Karpas-422 (cell line): Measurements from ENCODE around the gene KIRREL3. TPM values are rescaled to one million over a fixed set of nuclear protein-coding genes. Genes with fewer than 3 reads are reported as not detected.

Experiments used
- DNase-seq: peaks from one replicate; pipeline ENCODE4 v3.0.0-alpha.2; 2015
- H2AFZ ChIP-seq: fragments of 200-600 bp; sonication (generic); 2 replicates; pipeline ENCODE4 v1.6.1; 2014; ENCODE audit warnings: antibody characterized with exemption, low read length, mixed read lengths
- H3K27ac ChIP-seq: fragments of 200-600 bp; sonication (generic); 2 replicates; pipeline ENCODE4 v1.5.1; 2014; ENCODE audit warnings: mild to moderate bottlenecking, low read length, moderate library complexity
- H3K27me3 ChIP-seq: fragments of 200-600 bp; sonication (generic); 2 replicates; pipeline ENCODE4 v1.6.1; 2014; ENCODE audit warnings: low read length, mixed read lengths
- H3K36me3 ChIP-seq: fragments of 200-600 bp; sonication (generic); 2 replicates; pipeline ENCODE4 v1.6.1; 2014; ENCODE audit warnings: low read length, mixed read lengths; ENCODE audit not compliant: insufficient read depth
- H3K4me1 ChIP-seq: fragments of 200-600 bp; sonication (generic); 2 replicates; pipeline ENCODE4 v1.6.1; 2014; ENCODE audit warnings: mild to moderate bottlenecking, low read length, mixed read lengths
- H3K4me2 ChIP-seq: fragments of 200-600 bp; sonication (generic); 2 replicates; pipeline ENCODE4 v1.6.1; 2014; ENCODE audit warnings: low read length, low read depth, mild to moderate bottlenecking; ENCODE audit not compliant: poor library complexity, severe bottlenecking
- H3K4me3 ChIP-seq: fragments of 200-600 bp; sonication (generic); 2 replicates; pipeline ENCODE4 v1.5.1; 2014; ENCODE audit warnings: mild to moderate bottlenecking, antibody characterized with exemption, low read length, mixed read lengths
- H3K79me2 ChIP-seq: fragments of 200-600 bp; sonication (generic); 2 replicates; pipeline ENCODE4 v1.6.1; 2014; ENCODE audit warnings: mild to moderate bottlenecking, low read length, mixed read lengths
- H3K9ac ChIP-seq: fragments of 200-600 bp; sonication (generic); 2 replicates; pipeline ENCODE4 v1.6.0; 2014; ENCODE audit warnings: low read length
- H3K9me2 ChIP-seq: fragments of 200-600 bp; sonication (generic), shearing (Covaris generic); replicated peaks from 2 replicates; pipeline ENCODE4 v1.6.0; 2014; ENCODE audit warnings: mild to moderate bottlenecking, low read length, moderate library complexity; ENCODE audit not compliant: insufficient read depth
- H3K9me3 ChIP-seq: fragments of 300-700, 200-600 bp; sonication (generic); 2 replicates; pipeline ENCODE4 v1.6.1; 2014; ENCODE audit warnings: low read length, mixed read lengths
- H4K20me1 ChIP-seq: fragments of 200-600 bp; sonication (generic); 2 replicates; pipeline ENCODE4 v1.6.1; 2014; ENCODE audit warnings: mild to moderate bottlenecking, antibody characterized with exemption, low read length, low read depth; ENCODE audit not compliant: insufficient read depth
- total RNA-seq: library from RNA; depleted of rRNA; stranded (reverse); fragments of >200 nt; shearing (Covaris generic); gene quantifications from 2 replicates; pipeline ENCODE4 v1.2.3, GENCODE V29; 2014; ENCODE audit warnings: low replicate concordance

KIRREL3 gene
- total RNA-seq, 1 experiment from 2014 or later = not detected

- DNase-seq = no peak
- H3K79me2 ChIP-seq = no peaks in the 10 kb centered on the region
- no peaks in the 10 kb centered on the region for H3K36me3 ChIP-seq
- H3K27ac ChIP-seq = no peak overlapping the region
- H3K27me3 ChIP-seq = no peaks in the 10 kb centered on the region
- no peak overlapping the region for H2AFZ ChIP-seq
- no peak overlapping the region for H3K4me2 ChIP-seq
- no peaks in the 10 kb centered on the region for H3K9me2 ChIP-seq
- H3K9ac ChIP-seq = no peak overlapping the region
- H3K9me3 ChIP-seq = no peaks in the 10 kb centered on the region
- no peak overlapping the region for H3K4me3 ChIP-seq
- no peaks in the 10 kb centered on the region for H4K20me1 ChIP-seq
- H3K4me1 ChIP-seq = peaks cover 25% of the 10 kb centered on the region
These were observed 217.8 kb downstream of the KIRREL3 start for GRCh38 chr11:126782810-126783209.

GRCh38 chr11:126781942-126782341 lies 218.6 kb downstream of the KIRREL3 start:
- Histone ChIP-seq H3K27ac (no peak overlapping the region), H3K4me2 (no peak overlapping the region), H4K20me1 (no peaks in the 10 kb centered on the region), H2AFZ (no peak overlapping the region), H3K9me2 (no peaks in the 10 kb centered on the region), H3K36me3 (no peaks in the 10 kb centered on the region), H3K79me2 (no peaks in the 10 kb centered on the region), H3K4me1 (peaks cover 22% of the 10 kb centered on the region), H3K9ac (no peak overlapping the region), H3K4me3 (no peak overlapping the region), H3K9me3 (no peaks in the 10 kb centered on the region), H3K27me3 (no peaks in the 10 kb centered on the region)
- DNase-seq = no peak

- H3K79me2 ChIP-seq = no peaks in the 10 kb centered on the region
These were observed 224.5 kb downstream of the KIRREL3 start for GRCh38 chr11:126776119-126776518.

GRCh38 chr11:126772267-126772666 lies 228.3 kb downstream of the KIRREL3 start:
- Histone ChIP-seq H3K79me2 (no peaks in the 10 kb centered on the region), H3K4me1 (peaks cover 54% of the 10 kb centered on the region), H3K9me3 (no peaks in the 10 kb centered on the region), H4K20me1 (no peaks in the 10 kb centered on the region), H3K36me3 (no peaks in the 10 kb centered on the region), H3K4me3 (no peak overlapping the region), H2AFZ (no peak overlapping the region), H3K4me2 (no peak overlapping the region), H3K27ac (no peak overlapping the region), H3K9ac (no peak overlapping the region), H3K27me3 (no peaks in the 10 kb centered on the region), H3K9me2 (no peaks in the 10 kb centered on the region)
- DNase-seq = no peak

More at GRCh38 chr11:126776119-126776518, 224.5 kb downstream of the KIRREL3 start:
- H3K27ac ChIP-seq = no peak overlapping the region
- no peak overlapping the region for H3K4me2 ChIP-seq
- DNase-seq = no peak
- H4K20me1 ChIP-seq = no peaks in the 10 kb centered on the region
- H3K9me3 ChIP-seq = no peaks in the 10 kb centered on the region
- no peak overlapping the region for H2AFZ ChIP-seq
- H3K27me3 ChIP-seq = no peaks in the 10 kb centered on the region
- no peak overlapping the region for H3K9ac ChIP-seq
- no peaks in the 10 kb centered on the region for H3K9me2 ChIP-seq
- H3K4me1 ChIP-seq = peaks cover 47% of the 10 kb centered on the region
- H3K4me3 ChIP-seq = no peak overlapping the region
- H3K36me3 ChIP-seq = no peaks in the 10 kb centered on the region

- no peak for DNase-seq
- peaks cover 35% of the 10 kb centered on the region for H3K4me1 ChIP-seq
- no peaks in the 10 kb centered on the region for H3K9me3 ChIP-seq
- no peak overlapping the region for H3K4me3 ChIP-seq
- no peaks in the 10 kb centered on the region for H3K27me3 ChIP-seq
- H3K4me2 ChIP-seq = no peak overlapping the region
- no peaks in the 10 kb centered on the region for H4K20me1 ChIP-seq
- no peak overlapping the region for H3K9ac ChIP-seq
- H3K9me2 ChIP-seq = no peaks in the 10 kb centered on the region
- H2AFZ ChIP-seq = no peak overlapping the region
- no peaks in the 10 kb centered on the region for H3K79me2 ChIP-seq
- no peak overlapping the region for H3K27ac ChIP-seq
- no peaks in the 10 kb centered on the region for H3K36me3 ChIP-seq
These were observed 231.9 kb downstream of the KIRREL3 start for GRCh38 chr11:126768702-126769101.

- H3K9me2 ChIP-seq = no peaks in the 10 kb centered on the region
- H3K36me3 ChIP-seq = no peaks in the 10 kb centered on the region
- no peak overlapping the region for H3K4me2 ChIP-seq
- no peaks in the 10 kb centered on the region for H4K20me1 ChIP-seq
- H3K9ac ChIP-seq = no peak overlapping the region
- H3K27ac ChIP-seq = no peak overlapping the region
- H3K27me3 ChIP-seq = no peaks in the 10 kb centered on the region
- no peaks in the 10 kb centered on the region for H3K9me3 ChIP-seq
- no peak overlapping the region for H3K4me3 ChIP-seq
- DNase-seq = peak; percentile 57
- H3K79me2 ChIP-seq = no peaks in the 10 kb centered on the region
- H2AFZ ChIP-seq = 0 out of 2 replicates have a peak overlapping the region, but pooled peaks have one; percentile 21
- H3K4me1 ChIP-seq = peaks cover 25% of the 10 kb centered on the region
These were observed 234.1 kb downstream of the KIRREL3 start for GRCh38 chr11:126766440-126766839.

DNA sequence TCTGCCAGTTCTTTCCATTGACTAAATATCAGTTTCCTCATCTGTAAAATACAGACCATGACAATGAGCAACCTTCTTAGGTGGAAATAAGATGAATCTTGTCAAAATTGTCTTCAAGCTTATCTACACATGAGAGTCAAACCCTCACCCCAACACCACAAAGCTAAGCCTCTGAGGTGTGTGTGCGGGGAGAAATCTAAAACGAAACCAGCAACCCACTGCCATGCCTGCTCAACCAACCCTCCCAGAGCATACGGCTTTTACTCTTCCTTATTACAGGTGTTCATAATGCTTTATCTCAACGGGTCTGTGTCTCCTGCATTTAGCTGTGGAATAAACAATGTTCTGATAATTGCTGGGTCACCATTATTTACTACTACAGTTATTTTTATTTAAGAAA lies 235.4 kb downstream of the KIRREL3 start:
- H3K4me3 ChIP-seq = no peak overlapping the region
- DNase-seq = no peak
- H2AFZ ChIP-seq = no peak overlapping the region
- H3K9ac ChIP-seq = no peak overlapping the region
- H3K79me2 ChIP-seq = no peaks in the 10 kb centered on the region
- H3K9me3 ChIP-seq = no peaks in the 10 kb centered on the region
- H4K20me1 ChIP-seq = no peaks in the 10 kb centered on the region
- no peak overlapping the region for H3K27ac ChIP-seq
- no peaks in the 10 kb centered on the region for H3K36me3 ChIP-seq
- H3K9me2 ChIP-seq = no peaks in the 10 kb centered on the region
- H3K4me1 ChIP-seq = peaks cover 16% of the 10 kb centered on the region
- H3K27me3 ChIP-seq = no peaks in the 10 kb centered on the region
- no peak overlapping the region for H3K4me2 ChIP-seq

- H3K36me3 ChIP-seq = no peaks in the 10 kb centered on the region
- H3K4me1 ChIP-seq = peaks cover 10% of the 10 kb centered on the region
- H3K9ac ChIP-seq = no peak overlapping the region
- peak; percentile 70 for DNase-seq
- H3K79me2 ChIP-seq = no peaks in the 10 kb centered on the region
- H3K9me3 ChIP-seq = no peaks in the 10 kb centered on the region
- no peak overlapping the region for H2AFZ ChIP-seq
- H4K20me1 ChIP-seq = no peaks in the 10 kb centered on the region
- H3K27ac ChIP-seq = no peak overlapping the region
- no peak overlapping the region for H3K4me3 ChIP-seq
- H3K9me2 ChIP-seq = no peaks in the 10 kb centered on the region
- H3K4me2 ChIP-seq = no peak overlapping the region
- no peaks in the 10 kb centered on the region for H3K27me3 ChIP-seq
These were observed 236.3 kb downstream of the KIRREL3 start for GRCh38 chr11:126764231-126764630.

DNA sequence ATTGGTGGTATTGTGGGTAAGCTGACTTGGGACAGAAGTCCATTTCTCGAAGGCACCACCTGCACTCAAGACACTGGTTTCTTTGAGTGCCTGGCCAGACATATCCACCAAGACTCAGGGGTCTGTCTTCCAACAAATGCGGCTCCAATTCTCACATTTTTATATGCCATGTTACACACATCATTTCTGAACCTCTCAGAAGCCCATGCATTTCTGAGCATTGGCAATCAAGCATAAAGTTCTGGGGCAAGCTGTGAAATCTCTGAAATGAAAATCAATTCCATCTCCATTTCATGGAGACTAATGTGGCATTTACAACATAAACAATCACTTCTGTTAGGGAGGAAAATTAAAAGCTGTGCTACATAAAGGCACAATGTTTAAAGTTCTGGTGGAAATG lies 243.7 kb downstream of the KIRREL3 start:
- H4K20me1 ChIP-seq = no peaks in the 10 kb centered on the region
- no peaks in the 10 kb centered on the region for H3K9me3 ChIP-seq

More for the DNA sequence above, 243.7 kb downstream of the KIRREL3 start:
- H3K27ac ChIP-seq = no peak overlapping the region
- H2AFZ ChIP-seq = no peak overlapping the region
- no peaks in the 10 kb centered on the region for H3K9me2 ChIP-seq
- H3K4me3 ChIP-seq = no peak overlapping the region
- H3K4me1 ChIP-seq = peaks cover 19% of the 10 kb centered on the region
- H3K4me2 ChIP-seq = no peak overlapping the region
- H3K27me3 ChIP-seq = no peaks in the 10 kb centered on the region
- DNase-seq = no peak
- H3K79me2 ChIP-seq = no peaks in the 10 kb centered on the region
- no peak overlapping the region for H3K9ac ChIP-seq
- no peaks in the 10 kb centered on the region for H3K36me3 ChIP-seq
